Prostate gland (tissue), 2 donors: Measurements from ENCODE around the gene TCF15. TPM values are rescaled to one million over a fixed set of nuclear protein-coding genes. Genes with fewer than 3 reads are reported as not detected.
"Not testable (repeated sequence)": the region's sequence is repeated elsewhere in the genome, so short reads cannot be mapped to it uniquely, and the experiment has no call there.

Source experiments
- DNase-seq: peaks from one replicate; pipeline ENCODE4 v3.0.0-alpha.2; 2019; ENCODE audit warnings: low spot score
- H3K27ac ChIP-seq, 2 donors: fragments of 200-600 bp; sonication (generic); 2 replicates each; pipeline ENCODE4 v1.5.1; 2017 to 2019
- H3K27me3 ChIP-seq: fragments of 200-600 bp; sonication (generic); replicated peaks from 2 replicates; pipeline ENCODE4 v1.5.1; 2019; ENCODE audit not compliant: insufficient read depth
- H3K36me3 ChIP-seq, 2 donors: fragments of 200-600 bp; sonication (generic); 1 replicate in 1 of 2; 2 replicates in 1 of 2; pipeline versions ENCODE4 v1.5.1 to v1.8.1; 2017 to 2019
- H3K4me1 ChIP-seq: fragments of 200-600 bp; sonication (generic); replicated peaks from 2 replicates; pipeline ENCODE4 v1.5.1; 2019
- H3K4me3 ChIP-seq, 2 donors: fragments of 200-600 bp; sonication (generic); 2 replicates each; pipeline ENCODE4 v1.5.1; 2017 to 2019
- H3K9me3 ChIP-seq: fragments of 200-600 bp; sonication (generic); 2 replicates; pipeline ENCODE4 v1.5.1; 2017
- POLR2A ChIP-seq: fragments of 450-650 bp; IDR thresholded peaks from one replicate; pipeline ENCODE4 v1.6.1; 2016; ENCODE audit warnings: antibody characterized with exemption, mild to moderate bottlenecking
- POLR2AphosphoS5 ChIP-seq: sonication (generic); formaldehyde crosslinking; IDR thresholded peaks from one replicate; pipeline ENCODE4 v1.6.1; 2017; ENCODE audit warnings: antibody characterized with exemption
- WGBS: methylation state at CpG from one replicate; pipeline ENCODE4 v1.1.5; 2018; 5-methylcytosine and 5-hydroxymethylcytosine counted together
- intact Hi-C: fragments of 100-400 bp; cut with DNase I; formaldehyde crosslinking; loops from one replicate; pipeline ENCODE4 v1.14.2; 2022
- total RNA-seq, 2 donors: library from RNA; depleted of rRNA; stranded (reverse); fragments of >200 nt; gene quantifications; one replicate each; pipeline ENCODE4 v1.1.0, GENCODE V29; 2016
- TF ChIP-seq, protein P1 (sequence below), 4 experiments: fragments of 200-600 bp in 2 of 4; fragments of 450-650 bp in 2 of 4; sonication (generic) in 2 of 4; IDR thresholded peaks; 1 replicate in 3 of 4; 2 replicates in 1 of 4; pipeline ENCODE4 v1.5.1; 2016 to 2019; ENCODE audit warnings: antibody characterized with exemption in 4 of 4, mild to moderate bottlenecking in 2 of 4, moderate library complexity in 2 of 4

TCF15 gene
- total RNA-seq, 2 donors from 2014 or later = 0.55 to 0.68 TPM

DNA sequence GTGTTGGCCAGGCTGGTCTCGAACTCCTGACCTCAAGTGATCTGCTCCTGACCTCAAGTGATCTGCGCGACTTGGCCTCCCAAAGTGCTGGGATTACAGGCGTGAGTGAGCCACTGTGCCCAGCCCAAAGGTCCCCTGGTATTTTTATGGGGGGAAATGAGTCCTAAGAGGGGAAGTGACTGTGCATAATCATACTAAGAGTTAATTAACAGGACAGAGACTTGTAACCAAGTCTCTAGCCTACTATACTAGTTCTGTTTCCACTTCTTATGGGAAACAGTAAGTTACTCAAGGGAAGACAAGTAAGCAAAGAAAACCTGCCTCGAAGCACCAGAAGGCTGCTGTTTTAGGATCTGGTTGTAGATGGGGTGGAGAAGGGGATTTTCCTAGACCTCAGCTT is 27.9 kb downstream of the TCF15 start:
- no peak for DNase-seq
- 57% methylated on average over 5 of the region's 5 CpGs for WGBS
- no peaks in the 10 kb centered on the region for H3K4me1 ChIP-seq

DNA sequence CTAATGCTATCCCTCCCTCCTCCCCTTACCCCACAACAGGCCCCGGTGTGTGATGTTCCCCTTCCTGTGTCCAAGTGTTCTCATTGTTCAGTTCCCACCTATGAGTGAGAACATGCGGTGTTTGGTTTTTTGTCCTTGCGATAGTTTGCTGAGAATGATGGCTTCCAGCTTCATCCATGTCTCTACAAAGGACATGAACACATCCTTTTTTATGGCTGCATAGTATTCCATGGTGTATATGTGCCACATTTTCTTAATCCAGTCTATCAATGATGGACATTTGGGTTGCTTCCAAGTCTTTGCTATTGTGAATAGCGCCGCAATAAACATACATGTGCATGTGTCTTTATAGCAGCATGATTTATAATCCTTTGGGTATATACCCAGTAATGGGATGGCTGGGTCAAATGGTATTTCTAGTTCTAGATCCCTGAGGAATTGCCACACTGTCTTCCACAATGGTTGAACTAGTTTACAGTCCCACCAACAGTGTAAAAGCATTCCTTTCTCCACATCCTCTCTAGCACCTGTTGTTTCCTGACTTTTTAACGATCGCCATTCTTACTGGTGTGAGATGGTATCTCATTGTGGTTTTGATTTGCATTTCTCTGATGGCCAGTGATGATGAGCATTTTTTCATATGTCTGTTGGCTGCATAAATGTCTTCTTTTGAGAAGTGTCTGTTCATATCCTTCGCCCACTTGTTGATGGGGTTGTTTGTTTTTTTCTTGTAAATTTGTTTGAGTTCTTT is 31.0 kb downstream of the TCF15 start:
- DNase-seq, H3K36me3 ChIP-seq, H3K9me3 ChIP-seq, H3K27me3 ChIP-seq, H3K27ac ChIP-seq, intact Hi-C loops, H3K4me1 ChIP-seq, H3K4me3 ChIP-seq: not testable (repeated sequence)
- 72% methylated on average over 8 of the region's 8 CpGs for WGBS

More for the DNA sequence above, 27.9 kb downstream of the TCF15 start:
- intact Hi-C loops = no loop called here
- no peaks in the 10 kb centered on the region for H3K9me3 ChIP-seq
- no peak overlapping the region for H3K27ac ChIP-seq
- no peaks in the 10 kb centered on the region for H3K27me3 ChIP-seq
- TF ChIP-seq POLR2AphosphoS5 (no peak), POLR2A (no peak)
- TF ChIP-seq, protein P1, sequence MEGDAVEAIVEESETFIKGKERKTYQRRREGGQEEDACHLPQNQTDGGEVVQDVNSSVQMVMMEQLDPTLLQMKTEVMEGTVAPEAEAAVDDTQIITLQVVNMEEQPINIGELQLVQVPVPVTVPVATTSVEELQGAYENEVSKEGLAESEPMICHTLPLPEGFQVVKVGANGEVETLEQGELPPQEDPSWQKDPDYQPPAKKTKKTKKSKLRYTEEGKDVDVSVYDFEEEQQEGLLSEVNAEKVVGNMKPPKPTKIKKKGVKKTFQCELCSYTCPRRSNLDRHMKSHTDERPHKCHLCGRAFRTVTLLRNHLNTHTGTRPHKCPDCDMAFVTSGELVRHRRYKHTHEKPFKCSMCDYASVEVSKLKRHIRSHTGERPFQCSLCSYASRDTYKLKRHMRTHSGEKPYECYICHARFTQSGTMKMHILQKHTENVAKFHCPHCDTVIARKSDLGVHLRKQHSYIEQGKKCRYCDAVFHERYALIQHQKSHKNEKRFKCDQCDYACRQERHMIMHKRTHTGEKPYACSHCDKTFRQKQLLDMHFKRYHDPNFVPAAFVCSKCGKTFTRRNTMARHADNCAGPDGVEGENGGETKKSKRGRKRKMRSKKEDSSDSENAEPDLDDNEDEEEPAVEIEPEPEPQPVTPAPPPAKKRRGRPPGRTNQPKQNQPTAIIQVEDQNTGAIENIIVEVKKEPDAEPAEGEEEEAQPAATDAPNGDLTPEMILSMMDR (IDR thresholded peaks at IDR 0.05) = no peak
- no peak overlapping the region for H3K4me3 ChIP-seq
- H3K36me3 ChIP-seq = no peaks in the 10 kb centered on the region

DNA sequence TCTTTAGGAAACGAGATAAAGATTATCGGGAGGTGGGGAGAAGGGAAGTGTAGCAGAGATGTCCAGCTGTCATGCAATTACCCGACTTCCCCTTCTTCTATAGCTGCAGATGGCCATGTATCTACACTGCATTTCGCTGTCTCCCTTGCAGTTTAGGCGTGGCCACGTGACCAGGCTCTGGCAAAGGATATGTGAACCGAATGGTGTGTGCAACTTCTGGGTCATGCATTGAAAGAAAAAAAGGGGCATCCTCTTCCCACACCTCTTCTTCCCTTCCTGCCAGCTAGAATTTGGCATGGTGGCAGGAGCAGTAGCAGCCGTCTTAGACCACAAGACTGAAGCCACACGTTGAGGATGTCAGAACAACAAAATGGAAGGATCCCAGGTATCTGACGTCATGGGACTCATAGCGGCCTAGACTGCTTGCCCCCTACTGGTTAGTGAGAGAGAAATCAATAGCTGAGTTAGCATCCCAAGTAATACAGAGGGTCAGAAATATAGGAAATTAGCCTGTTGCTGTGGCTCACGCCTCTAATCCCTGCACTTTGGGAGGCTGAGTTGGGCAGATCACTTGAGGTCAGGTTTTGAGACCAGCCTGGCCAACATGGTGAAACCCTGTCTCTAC is 32.8 kb downstream of the TCF15 start:
- no peak for TF ChIP-seq POLR2A
- TF ChIP-seq, protein P1 (IDR thresholded peaks at IDR 0.05) = no peak
- no peak for TF ChIP-seq POLR2AphosphoS5
- Histone ChIP-seq H3K4me1 (no peaks in the 10 kb centered on the region), H3K27ac (no peak overlapping the region), H3K27me3 (no peaks in the 10 kb centered on the region), H3K9me3 (no peaks in the 10 kb centered on the region), H3K4me3 (no peak overlapping the region), H3K36me3 (no peaks in the 10 kb centered on the region)
- intact Hi-C loops = no loop called here
- WGBS = 75% methylated on average over 12 of the region's 12 CpGs
- DNase-seq = no peak

DNA sequence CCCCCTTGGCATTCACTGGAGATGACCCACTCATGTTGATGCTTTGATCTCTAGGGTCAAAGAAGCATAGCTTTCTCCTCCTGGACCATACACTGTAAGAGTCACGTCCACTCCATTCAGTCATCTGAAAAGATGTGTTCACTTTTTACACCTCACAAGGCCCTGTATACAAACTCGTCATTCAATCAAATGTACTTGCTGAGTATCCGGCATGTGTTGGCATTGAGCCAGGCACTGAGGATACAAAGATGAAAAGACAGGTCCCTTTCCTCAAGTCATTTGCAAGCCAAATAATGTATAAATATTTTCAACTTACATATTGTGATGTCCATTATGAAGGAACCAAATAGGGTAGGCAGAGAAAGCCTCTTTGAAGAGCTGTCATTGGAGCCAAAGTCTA is 34.0 kb downstream of the TCF15 start:
- Histone ChIP-seq H3K27me3 (no peaks in the 10 kb centered on the region), H3K9me3 (no peaks in the 10 kb centered on the region), H3K36me3 (no peaks in the 10 kb centered on the region), H3K4me1 (no peaks in the 10 kb centered on the region), H3K27ac (no peak overlapping the region), H3K4me3 (no peak overlapping the region)
- no peak for TF ChIP-seq POLR2A
- TF ChIP-seq POLR2AphosphoS5 = no peak
- TF ChIP-seq, protein P1 (IDR thresholded peaks at IDR 0.05) = no peak
- 63% methylated on average over 3 of the region's 3 CpGs for WGBS
- intact Hi-C loops = no loop called here
- no peak for DNase-seq

DNA sequence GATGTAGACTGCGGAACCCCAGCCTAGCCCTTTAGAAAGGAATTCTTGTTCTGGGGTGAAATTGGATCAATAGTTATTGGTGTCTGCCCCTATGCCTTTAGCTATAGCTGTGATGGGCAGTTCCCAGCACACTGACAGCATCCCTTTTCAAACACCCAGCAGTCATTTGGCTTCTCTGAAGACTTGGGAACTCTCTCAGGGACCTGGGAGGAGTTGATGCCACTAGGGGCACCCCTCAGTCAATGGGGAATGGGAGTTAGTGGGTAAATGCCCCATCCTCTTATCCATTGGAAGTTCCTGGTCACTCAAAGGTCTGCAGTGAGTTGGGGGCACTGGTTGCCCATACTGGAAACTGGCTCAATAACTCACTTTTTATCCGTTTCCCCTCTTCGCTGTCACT is 34.9 kb downstream of the TCF15 start:
- Histone ChIP-seq H3K36me3 (no peaks in the 10 kb centered on the region), H3K9me3 (no peaks in the 10 kb centered on the region), H3K4me3 (no peak overlapping the region), H3K27ac (no peak overlapping the region), H3K27me3 (no peaks in the 10 kb centered on the region), H3K4me1 (no peaks in the 10 kb centered on the region)
- intact Hi-C loops = no loop called here
- 93% methylated on average over 3 of the region's 3 CpGs for WGBS
- TF ChIP-seq POLR2A (no peak), POLR2AphosphoS5 (no peak)
- TF ChIP-seq, protein P1 (IDR thresholded peaks at IDR 0.05) = no peak
- DNase-seq = no peak
